HUES64 (cell line): ENCODE measurements around the gene SMARCA4.

Experiments
- H3K27ac ChIP-seq: 2 replicates; pipeline ENCODE4 v1.7.0; 2013; ENCODE audit warnings: low read depth, low read length, inconsistent platforms
- H3K27me3 ChIP-seq: 2 replicates; pipeline ENCODE4 v1.6.1; 2013; ENCODE audit warnings: mild to moderate bottlenecking, low read length; ENCODE audit not compliant: insufficient read depth
- H3K36me3 ChIP-seq: 2 replicates; pipeline ENCODE4 v1.6.1; 2013; ENCODE audit warnings: mild to moderate bottlenecking, low read length; ENCODE audit not compliant: insufficient read depth
- H3K4me1 ChIP-seq: 2 replicates; pipeline ENCODE4 v1.6.1; 2013; ENCODE audit warnings: mild to moderate bottlenecking, low read length, moderate library complexity; ENCODE audit not compliant: insufficient read depth
- H3K4me3 ChIP-seq: 2 replicates; pipeline ENCODE4 v1.5.1; 2013; ENCODE audit warnings: mild to moderate bottlenecking, low read length, moderate library complexity
- H3K9ac ChIP-seq: 2 replicates; pipeline ENCODE4 v1.6.1; 2013; ENCODE audit warnings: mild to moderate bottlenecking, low read depth, low read length
- H3K9me3 ChIP-seq: 2 replicates; pipeline ENCODE4 v1.6.1; 2013; ENCODE audit warnings: low read depth, low read length; ENCODE audit not compliant: insufficient read depth
- WGBS: fragments of 150-250, 120-280 bp; methylation state at CpG from one replicate; pipeline ENCODE4 v1.1.7; 2013; ENCODE audit warnings: missing lambda C conversion rate; 5-methylcytosine and 5-hydroxymethylcytosine counted together

SMARCA4 gene

GRCh38 chr19:11016631-11017030 is 55.8 kb downstream of the SMARCA4 start:
- no peak overlapping the region for H3K9ac ChIP-seq
- H3K27ac ChIP-seq, result no peak overlapping the region
- 93% methylated on average over 5 of the region's 5 CpGs for WGBS

GRCh38 chr19:11017275-11018035 is 56.6 kb downstream of the SMARCA4 start:
- H3K27me3 ChIP-seq, result no peaks in the 10 kb centered on the region
- H3K4me3 ChIP-seq, result no peak overlapping the region
- H3K9ac ChIP-seq, result no peak overlapping the region
- WGBS, result 95% methylated on average over 23 of the region's 23 CpGs
- no peaks in the 10 kb centered on the region for H3K9me3 ChIP-seq
- no peak overlapping the region for H3K27ac ChIP-seq
- peaks cover 99% of the 10 kb centered on the region for H3K36me3 ChIP-seq
- no peaks in the 10 kb centered on the region for H3K4me1 ChIP-seq

More at GRCh38 chr19:11016631-11017030, 55.8 kb downstream of the SMARCA4 start:
- peaks cover 99% of the 10 kb centered on the region for H3K36me3 ChIP-seq
- no peaks in the 10 kb centered on the region for H3K27me3 ChIP-seq
- no peak overlapping the region for H3K4me3 ChIP-seq
- H3K4me1 ChIP-seq, result no peaks in the 10 kb centered on the region
- H3K9me3 ChIP-seq, result no peaks in the 10 kb centered on the region

GRCh38 chr19:11018179-11018578 is 57.3 kb downstream of the SMARCA4 start:
- Histone ChIP-seq H3K9ac (no peak overlapping the region), H3K27me3 (no peaks in the 10 kb centered on the region), H3K36me3 (peaks cover 99% of the 10 kb centered on the region), H3K4me3 (no peak overlapping the region), H3K9me3 (no peaks in the 10 kb centered on the region), H3K27ac (no peak overlapping the region), H3K4me1 (no peaks in the 10 kb centered on the region)
- 85% methylated on average over 12 of the region's 12 CpGs for WGBS

GRCh38 chr19:11018763-11019162 is 57.9 kb downstream of the SMARCA4 start:
- no peaks in the 10 kb centered on the region for H3K9me3 ChIP-seq
- H3K27ac ChIP-seq, result no peak overlapping the region
- WGBS, result 93% methylated on average over 13 of the region's 13 CpGs
- no peak overlapping the region for H3K4me3 ChIP-seq
- no peak overlapping the region for H3K9ac ChIP-seq
- no peaks in the 10 kb centered on the region for H3K27me3 ChIP-seq
- H3K4me1 ChIP-seq, result no peaks in the 10 kb centered on the region
- H3K36me3 ChIP-seq, result peaks cover 99% of the 10 kb centered on the region

- no peaks in the 10 kb centered on the region for H3K9me3 ChIP-seq
- H3K27me3 ChIP-seq, result no peaks in the 10 kb centered on the region
- WGBS, result 96% methylated on average over 21 of the region's 21 CpGs
- H3K4me1 ChIP-seq, result no peaks in the 10 kb centered on the region
- no peak overlapping the region for H3K4me3 ChIP-seq
- H3K27ac ChIP-seq, result no peak overlapping the region
- no peak overlapping the region; the same call in 1 of the 2 replicates for H3K9ac ChIP-seq
- H3K36me3 ChIP-seq, result peaks cover 99% of the 10 kb centered on the region
These were observed 58.4 kb downstream of the SMARCA4 start for GRCh38 chr19:11019262-11019661.

GRCh38 chr19:11019824-11020223 is 59.0 kb downstream of the SMARCA4 start:
- peaks cover 98% of the 10 kb centered on the region for H3K36me3 ChIP-seq
- no peaks in the 10 kb centered on the region for H3K27me3 ChIP-seq
- H3K27ac ChIP-seq, result no peak overlapping the region
- 97% methylated on average over 8 of the region's 8 CpGs for WGBS
- no peak overlapping the region for H3K4me3 ChIP-seq
- H3K9me3 ChIP-seq, result no peaks in the 10 kb centered on the region
- H3K4me1 ChIP-seq, result no peaks in the 10 kb centered on the region
- no peak overlapping the region; the same call in 1 of the 2 replicates for H3K9ac ChIP-seq

- peaks cover 98% of the 10 kb centered on the region for H3K36me3 ChIP-seq
- no peak overlapping the region for H3K9ac ChIP-seq
- H3K27ac ChIP-seq, result no peak overlapping the region
- H3K4me3 ChIP-seq, result no peak overlapping the region
- WGBS, result 95% methylated on average over 5 of the region's 6 CpGs
- H3K27me3 ChIP-seq, result no peaks in the 10 kb centered on the region
- no peaks in the 10 kb centered on the region for H3K9me3 ChIP-seq
- no peaks in the 10 kb centered on the region for H3K4me1 ChIP-seq
These were observed 59.6 kb downstream of the SMARCA4 start for GRCh38 chr19:11020423-11020822.

GRCh38 chr19:11020982-11021759 is 60.3 kb downstream of the SMARCA4 start:
- WGBS, result 96% methylated on average over 23 of the region's 23 CpGs
- Histone ChIP-seq H3K36me3 (peaks cover 99% of the 10 kb centered on the region), H3K4me3 (no peak overlapping the region), H3K9me3 (no peaks in the 10 kb centered on the region), H3K4me1 (no peaks in the 10 kb centered on the region), H3K27me3 (no peaks in the 10 kb centered on the region), H3K9ac (no peak overlapping the region), H3K27ac (no peak overlapping the region)

DNA sequence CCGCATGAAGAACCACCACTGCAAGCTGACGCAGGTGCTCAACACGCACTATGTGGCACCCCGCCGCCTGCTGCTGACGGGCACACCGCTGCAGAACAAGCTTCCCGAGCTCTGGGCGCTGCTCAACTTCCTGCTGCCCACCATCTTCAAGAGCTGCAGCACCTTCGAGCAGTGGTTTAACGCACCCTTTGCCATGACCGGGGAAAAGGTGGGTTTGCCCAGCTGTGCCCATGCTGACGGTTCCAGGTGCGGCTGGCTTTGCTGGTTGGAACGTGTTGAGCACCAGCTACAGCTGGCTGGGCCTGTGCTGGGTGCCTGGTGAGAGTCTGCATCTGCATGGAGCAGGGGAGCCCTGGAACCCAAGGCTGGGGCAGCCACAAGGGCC is 60.9 kb downstream of the SMARCA4 start:
- H3K9me3 ChIP-seq, result no peaks in the 10 kb centered on the region
- 97% methylated on average over 15 of the region's 15 CpGs for WGBS
- peaks cover 98% of the 10 kb centered on the region for H3K36me3 ChIP-seq

GRCh38 chr19:11023016-11023415 is 62.2 kb downstream of the SMARCA4 start:
- Histone ChIP-seq H3K27me3 (no peaks in the 10 kb centered on the region), H3K36me3 (peaks cover 98% of the 10 kb centered on the region), H3K27ac (no peak overlapping the region), H3K9ac (no peak overlapping the region), H3K9me3 (no peaks in the 10 kb centered on the region), H3K4me3 (no peak overlapping the region), H3K4me1 (no peaks in the 10 kb centered on the region)
- WGBS, result 93% methylated on average over 11 of the region's 11 CpGs

More for the DNA sequence above, 60.9 kb downstream of the SMARCA4 start:
- Histone ChIP-seq H3K27me3 (no peaks in the 10 kb centered on the region), H3K4me3 (no peak overlapping the region), H3K9ac (no peak overlapping the region), H3K27ac (no peak overlapping the region), H3K4me1 (no peaks in the 10 kb centered on the region)

DNA sequence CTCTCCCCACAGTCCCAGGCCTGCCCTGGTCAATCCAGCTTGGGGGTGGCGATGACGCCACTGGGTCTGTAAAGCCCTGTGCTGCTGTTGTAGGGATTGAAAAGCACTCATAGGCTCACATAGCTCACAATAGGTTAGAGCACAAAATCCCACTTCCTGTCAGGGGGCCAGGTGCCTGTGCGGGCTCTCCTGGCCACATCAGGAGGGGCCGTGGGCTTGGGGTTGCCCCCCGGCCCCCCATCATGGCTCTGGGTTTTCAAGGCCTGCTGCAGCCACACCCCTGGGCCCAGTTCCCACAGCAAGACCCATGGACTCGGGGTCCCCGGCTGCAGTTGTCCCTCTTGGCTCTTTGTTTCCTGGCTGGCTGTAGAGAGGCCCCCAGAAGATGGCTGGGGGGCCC is 62.9 kb downstream of the SMARCA4 start:
- no peak overlapping the region for H3K4me3 ChIP-seq
- H3K27ac ChIP-seq, result no peak overlapping the region
- no peak overlapping the region for H3K9ac ChIP-seq
- H3K9me3 ChIP-seq, result no peaks in the 10 kb centered on the region
- WGBS, result 95% methylated on average over 7 of the region's 7 CpGs
- H3K27me3 ChIP-seq, result no peaks in the 10 kb centered on the region
- no peaks in the 10 kb centered on the region for H3K4me1 ChIP-seq
- H3K36me3 ChIP-seq, result peaks cover 98% of the 10 kb centered on the region
